Kidney (tissue), 14 donors: ENCODE data around the gene MLLT3. TPM values are rescaled to one million over a fixed set of nuclear protein-coding genes. Genes with fewer than 3 reads are reported as not detected.

Experiments
- DNase-seq, 5 donors: peaks; one replicate each; pipeline ENCODE4 v3.0.0-alpha.2; 2013 to 2020
- FAIRE-seq: peaks from 2 replicates; lab custom pipeline; 2012; peaks lifted over from hg19 to GRCh38; lab: Jason Lieb, UNC
- H3K27ac ChIP-seq, 2 donors: one replicate each; pipeline ENCODE4 v1.7.0; 2013; ENCODE audit warnings: low read depth in 2 of 2, low read length in 2 of 2, inconsistent platforms in 1 of 2
- H3K27me3 ChIP-seq: one replicate; pipeline ENCODE4 v1.7.1; 2013; ENCODE audit warnings: low read length, inconsistent platforms; ENCODE audit not compliant: control insufficient read depth, insufficient read depth
- H3K36me3 ChIP-seq, 3 donors: one replicate each; pipeline versions ENCODE4 v1.7.0 to v1.7.1; 2013; ENCODE audit warnings: low read length in 3 of 3, control low read depth in 1 of 3, inconsistent platforms in 1 of 3; ENCODE audit not compliant: insufficient read depth in 3 of 3, control insufficient read depth in 2 of 3
- H3K4me1 ChIP-seq, 3 donors: one replicate each; pipeline versions ENCODE4 v1.7.0 to v1.7.1; 2013; ENCODE audit warnings: low read length in 3 of 3, inconsistent platforms in 1 of 3, low read depth in 1 of 3; ENCODE audit not compliant: control insufficient read depth in 2 of 3, insufficient read depth in 2 of 3
- H3K4me3 ChIP-seq, 3 donors: one replicate each; pipeline versions ENCODE4 v1.7.0 to v1.8.1; 2013; ENCODE audit warnings: low read length in 3 of 3, control low read depth in 1 of 3, inconsistent platforms in 1 of 3
- H3K9ac ChIP-seq, 3 donors: one replicate each; pipeline versions ENCODE4 v1.7.0 to v1.7.1; 2013; ENCODE audit warnings: low read length in 3 of 3, control low read depth in 1 of 3, inconsistent platforms in 1 of 3
- H3K9me3 ChIP-seq, 3 donors: one replicate each; pipeline versions ENCODE4 v1.7.0 to v1.7.1; 2013; ENCODE audit warnings: low read length in 3 of 3, control low read depth in 1 of 3, inconsistent platforms in 1 of 3; ENCODE audit not compliant: control insufficient read depth in 2 of 3, insufficient read depth in 1 of 3
- CTCF ChIP-seq: IDR thresholded peaks from 3 replicates; pipeline ENCODE4 v1.5.1; 2012; ENCODE audit warnings: mild to moderate bottlenecking, moderate library complexity, borderline replicate concordance; ENCODE audit not compliant: insufficient read depth; ENCODE audit errors: extremely low read depth
- intact Hi-C: fragments of 100-400 bp; cut with DNase I; formaldehyde crosslinking; loops from one replicate; pipeline ENCODE4 v1.11.1; 2022
- polyA plus RNA-seq: library from polyadenylated mRNA; stranded (reverse); fragments of 350-450 nt; fragmentation: Illumina TruSeq; extraction: RNeasy Lipid Tissue Mini Kit (QIAGEN cat#74804); gene quantifications from one replicate; pipeline ENCODE4 v1.2.3, GENCODE V29; 2014; ENCODE audit warnings: low read depth, low replicate concordance; ENCODE audit not compliant: insufficient read depth
- total RNA-seq: library from RNA; stranded (reverse); fragmentation: NEBNext Ultra II Directional; extraction: Animal tissue kit (Norgen Biotek cat#: 25700); gene quantifications from one replicate; pipeline ENCODE4 v1.2.1, GENCODE V29; 2021
- donor health status: control.
- donor health status: control.
- donor health status: control.
- donor health status: control.
- donor health status: control.
- donor health status: DM: yes; HTN: yes; CAD: no.
- donor health status: Normal renal cell carcinoma (clear cell type).

MLLT3 gene
- total and polyA plus RNA-seq, 2 donors from 2014 or later = 15.8 to 19.7 TPM

- Histone ChIP-seq H3K9me3 (no peaks in the 10 kb centered on the region), H3K9ac (no peak overlapping the region), H3K27ac (no peak overlapping the region), H3K27me3 (no peaks in the 10 kb centered on the region), H3K4me1 (peaks cover 0 to 5% (median 0%) of the 10 kb centered on the region in 3 donors), H3K36me3 (no peaks in the 10 kb centered on the region), H3K4me3 (no peak overlapping the region)
- intact Hi-C loops = no loop called here
- FAIRE-seq = no peak
- DNase-seq = no peak
- no peak for TF ChIP-seq CTCF
These were observed 116.0 kb downstream of the MLLT3 start for GRCh38 chr9:20506099-20506900.

GRCh38 chr9:20505574-20505973 is 116.7 kb downstream of the MLLT3 start:
- Histone ChIP-seq H3K4me1 (peaks cover 0 to 5% (median 0%) of the 10 kb centered on the region in 3 donors), H3K27ac (no peak overlapping the region), H3K36me3 (no peaks in the 10 kb centered on the region), H3K4me3 (no peak overlapping the region), H3K27me3 (no peaks in the 10 kb centered on the region), H3K9me3 (no peaks in the 10 kb centered on the region), H3K9ac (no peak overlapping the region)
- intact Hi-C loops = no loop called here
- FAIRE-seq (no peak), DNase-seq (no peak)
- TF ChIP-seq CTCF = no peak

GRCh38 chr9:20504930-20505329 is 117.4 kb downstream of the MLLT3 start:
- H3K9ac ChIP-seq = no peak overlapping the region
- H3K27me3 ChIP-seq = no peaks in the 10 kb centered on the region
- H3K27ac ChIP-seq = no peak overlapping the region
- no peaks in the 10 kb centered on the region for H3K36me3 ChIP-seq
- FAIRE-seq (no peak), DNase-seq (no peak)
- H3K4me1 ChIP-seq = peaks cover 0 to 5% (median 0%) of the 10 kb centered on the region in 3 donors
- intact Hi-C loops = no loop called here
- H3K9me3 ChIP-seq = no peaks in the 10 kb centered on the region
- TF ChIP-seq CTCF = no peak
- no peak overlapping the region for H3K4me3 ChIP-seq
